OCI-LY7 (cell line): ENCODE measurements around the gene TCAP.

ENCODE experiments used
- EZH2phosphoT487 ChIP-seq: fragments of 200-600 bp; sonication (generic); IDR thresholded peaks from 2 replicates; pipeline ENCODE4 v1.6.1; 2018; ENCODE audit warnings: low read depth, borderline replicate concordance, mild to moderate bottlenecking, mixed run types, antibody characterized with exemption, low read length, moderate library complexity, mixed read lengths
- TF ChIP-seq, protein P1 (sequence below): fragments of 200-600 bp; sonication (generic); conservative IDR thresholded peaks from 2 replicates; pipeline ENCODE4 v1.5.1; 2014; ENCODE audit warnings: mild to moderate bottlenecking, antibody characterized with exemption, low read length, moderate library complexity, mixed read lengths

DNA sequence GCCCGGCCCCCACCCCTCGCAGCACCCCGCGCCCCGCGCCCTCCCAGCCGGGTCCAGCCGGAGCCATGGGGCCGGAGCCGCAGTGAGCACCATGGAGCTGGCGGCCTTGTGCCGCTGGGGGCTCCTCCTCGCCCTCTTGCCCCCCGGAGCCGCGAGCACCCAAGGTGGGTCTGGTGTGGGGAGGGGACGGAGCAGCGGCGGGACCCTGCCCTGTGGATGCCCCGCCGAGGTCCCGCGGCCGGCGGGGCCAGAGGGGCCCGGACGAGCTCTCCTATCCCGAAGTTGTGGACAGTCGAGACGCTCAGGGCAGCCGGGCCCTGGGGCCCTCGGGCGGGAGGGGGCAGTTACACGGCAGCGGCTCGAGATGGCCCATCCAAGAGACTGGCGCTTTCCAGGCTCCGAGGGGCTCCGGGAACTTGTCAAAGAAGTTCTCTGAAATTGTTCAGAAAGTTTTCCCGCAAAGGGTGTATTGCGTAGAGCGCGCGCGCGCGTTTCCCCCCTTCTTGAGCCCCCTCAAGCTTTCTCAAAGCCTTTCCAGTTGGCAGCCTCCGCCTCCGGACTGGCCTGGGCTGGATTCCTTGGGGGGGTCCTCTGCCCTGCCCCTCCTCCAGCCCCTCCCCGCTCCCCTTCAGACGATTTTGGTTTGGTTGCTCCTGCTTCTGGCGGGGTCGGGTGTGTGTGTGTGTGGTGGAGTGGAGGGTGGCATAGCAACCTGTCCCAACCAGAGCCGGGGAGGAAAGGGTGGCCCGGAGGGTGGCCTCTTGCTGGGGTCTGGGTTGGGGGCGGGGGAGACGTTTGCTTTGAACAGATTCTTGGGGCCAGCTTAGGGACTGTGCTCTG, 35.2 kb downstream of the TCAP start:
- TF ChIP-seq, protein P1, sequence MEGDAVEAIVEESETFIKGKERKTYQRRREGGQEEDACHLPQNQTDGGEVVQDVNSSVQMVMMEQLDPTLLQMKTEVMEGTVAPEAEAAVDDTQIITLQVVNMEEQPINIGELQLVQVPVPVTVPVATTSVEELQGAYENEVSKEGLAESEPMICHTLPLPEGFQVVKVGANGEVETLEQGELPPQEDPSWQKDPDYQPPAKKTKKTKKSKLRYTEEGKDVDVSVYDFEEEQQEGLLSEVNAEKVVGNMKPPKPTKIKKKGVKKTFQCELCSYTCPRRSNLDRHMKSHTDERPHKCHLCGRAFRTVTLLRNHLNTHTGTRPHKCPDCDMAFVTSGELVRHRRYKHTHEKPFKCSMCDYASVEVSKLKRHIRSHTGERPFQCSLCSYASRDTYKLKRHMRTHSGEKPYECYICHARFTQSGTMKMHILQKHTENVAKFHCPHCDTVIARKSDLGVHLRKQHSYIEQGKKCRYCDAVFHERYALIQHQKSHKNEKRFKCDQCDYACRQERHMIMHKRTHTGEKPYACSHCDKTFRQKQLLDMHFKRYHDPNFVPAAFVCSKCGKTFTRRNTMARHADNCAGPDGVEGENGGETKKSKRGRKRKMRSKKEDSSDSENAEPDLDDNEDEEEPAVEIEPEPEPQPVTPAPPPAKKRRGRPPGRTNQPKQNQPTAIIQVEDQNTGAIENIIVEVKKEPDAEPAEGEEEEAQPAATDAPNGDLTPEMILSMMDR, result no peak
- no peak for TF ChIP-seq EZH2phosphoT487
